IPS-15b (cell line): ENCODE data around the gene STING1.
"Not testable (repeated sequence)": the region's sequence is repeated elsewhere in the genome, so short reads cannot be mapped to it uniquely, and the experiment has no call there.

Experiments used
- H3K27me3 ChIP-seq: one replicate; pipeline ENCODE4 v1.6.1; 2013; ENCODE audit warnings: low read length; ENCODE audit not compliant: control insufficient read depth, insufficient read depth
- H3K36me3 ChIP-seq: one replicate; pipeline ENCODE4 v1.6.1; 2013; ENCODE audit warnings: low read length; ENCODE audit not compliant: control insufficient read depth, insufficient read depth
- H3K4me1 ChIP-seq: one replicate; pipeline ENCODE4 v1.6.1; 2013; ENCODE audit warnings: mild to moderate bottlenecking, low read length; ENCODE audit not compliant: control insufficient read depth, insufficient read depth
- H3K4me3 ChIP-seq: one replicate; pipeline ENCODE4 v1.5.1; 2013; ENCODE audit warnings: low read depth, low read length
- H3K9ac ChIP-seq: one replicate; pipeline ENCODE4 v1.6.1; 2013; ENCODE audit warnings: low read depth, mild to moderate bottlenecking, low read length
- H3K9me3 ChIP-seq: one replicate; pipeline ENCODE4 v1.6.1; 2013; ENCODE audit warnings: mild to moderate bottlenecking, low read length; ENCODE audit not compliant: control insufficient read depth, insufficient read depth

STING1 gene

GRCh38 chr5:139495638-139496435 lies 13.3 kb upstream of the STING1 start:
- no peaks in the 10 kb centered on the region for H3K4me1 ChIP-seq
- no peaks in the 10 kb centered on the region for H3K36me3 ChIP-seq
- no peak overlapping the region for H3K4me3 ChIP-seq
- H3K27me3 ChIP-seq, result no peaks in the 10 kb centered on the region
- H3K9ac ChIP-seq, result no peak overlapping the region
- no peaks in the 10 kb centered on the region for H3K9me3 ChIP-seq

GRCh38 chr5:139494832-139495231 lies 12.3 kb upstream of the STING1 start:
- Histone ChIP-seq H3K4me1 (no peaks in the 10 kb centered on the region), H3K9ac (no peak overlapping the region), H3K9me3 (no peaks in the 10 kb centered on the region), H3K36me3 (no peaks in the 10 kb centered on the region), H3K27me3 (no peaks in the 10 kb centered on the region), H3K4me3 (no peak overlapping the region)

GRCh38 chr5:139494256-139494655 lies 11.7 kb upstream of the STING1 start:
- no peaks in the 10 kb centered on the region for H3K36me3 ChIP-seq
- no peak overlapping the region for H3K4me3 ChIP-seq
- no peaks in the 10 kb centered on the region for H3K4me1 ChIP-seq
- no peaks in the 10 kb centered on the region for H3K9me3 ChIP-seq
- no peak overlapping the region for H3K9ac ChIP-seq
- H3K27me3 ChIP-seq, result no peaks in the 10 kb centered on the region

GRCh38 chr5:139492700-139493192 lies 10.2 kb upstream of the STING1 start:
- H3K4me3 ChIP-seq, result no peak overlapping the region
- H3K9me3 ChIP-seq, result no peaks in the 10 kb centered on the region
- no peaks in the 10 kb centered on the region for H3K27me3 ChIP-seq
- H3K9ac ChIP-seq, result no peak overlapping the region
- no peaks in the 10 kb centered on the region for H3K4me1 ChIP-seq
- H3K36me3 ChIP-seq, result no peaks in the 10 kb centered on the region

- H3K27me3 ChIP-seq, result no peaks in the 10 kb centered on the region
- no peaks in the 10 kb centered on the region for H3K36me3 ChIP-seq
- no peak overlapping the region for H3K4me3 ChIP-seq
- no peak overlapping the region for H3K9ac ChIP-seq
- H3K4me1 ChIP-seq, result no peaks in the 10 kb centered on the region
- no peaks in the 10 kb centered on the region for H3K9me3 ChIP-seq
These were observed 5.7 kb upstream of the STING1 start for GRCh38 chr5:139488260-139488659.

- Histone ChIP-seq H3K27me3 (no peaks in the 10 kb centered on the region), H3K4me3 (no peak overlapping the region), H3K9ac (no peak overlapping the region), H3K9me3 (no peaks in the 10 kb centered on the region), H3K4me1 (no peaks in the 10 kb centered on the region), H3K36me3 (no peaks in the 10 kb centered on the region)
These were observed 3.6 kb upstream of the STING1 start for GRCh38 chr5:139486201-139486600.

- H3K9me3 ChIP-seq, H3K36me3 ChIP-seq, H3K4me1 ChIP-seq, H3K27me3 ChIP-seq, H3K4me3 ChIP-seq, H3K9ac ChIP-seq: not testable (repeated sequence)
These were observed 291 bp upstream of the STING1 start for GRCh38 chr5:139482890-139483208.

GRCh38 chr5:139481580-139482049 lies 943 bp downstream of the STING1 start:
- Histone ChIP-seq H3K9me3 (no peaks in the 10 kb centered on the region), H3K4me1 (no peaks in the 10 kb centered on the region), H3K4me3 (no peak overlapping the region), H3K9ac (no peak overlapping the region), H3K27me3 (no peaks in the 10 kb centered on the region), H3K36me3 (no peaks in the 10 kb centered on the region)

- H3K9me3 ChIP-seq, result no peaks in the 10 kb centered on the region
- no peak overlapping the region for H3K9ac ChIP-seq
- no peaks in the 10 kb centered on the region for H3K4me1 ChIP-seq
- no peak overlapping the region for H3K4me3 ChIP-seq
- no peaks in the 10 kb centered on the region for H3K36me3 ChIP-seq
- no peaks in the 10 kb centered on the region for H3K27me3 ChIP-seq
These were observed 1.4 kb downstream of the STING1 start for GRCh38 chr5:139481122-139481533.

GRCh38 chr5:139479729-139480128 lies 2.8 kb downstream of the STING1 start:
- H3K4me3 ChIP-seq, H3K9me3 ChIP-seq, H3K4me1 ChIP-seq, H3K9ac ChIP-seq, H3K36me3 ChIP-seq, H3K27me3 ChIP-seq: not testable (repeated sequence)

GRCh38 chr5:139478657-139479423 lies 3.7 kb downstream of the STING1 start:
- H3K4me1 ChIP-seq, H3K9me3 ChIP-seq, H3K4me3 ChIP-seq, H3K9ac ChIP-seq, H3K27me3 ChIP-seq, H3K36me3 ChIP-seq: not testable (repeated sequence)
